GM12874 (cell line): ENCODE measurements around the gene ACOD1.

Source experiments
- TF ChIP-seq, protein P1 (sequence below): IDR thresholded peaks from 2 replicates; pipeline ENCODE4 v1.5.1; 2011; ENCODE audit warnings: low read depth, mild to moderate bottlenecking, control low read depth, low read length, moderate library complexity; ENCODE audit not compliant: insufficient read depth

The ACOD1 gene

DNA sequence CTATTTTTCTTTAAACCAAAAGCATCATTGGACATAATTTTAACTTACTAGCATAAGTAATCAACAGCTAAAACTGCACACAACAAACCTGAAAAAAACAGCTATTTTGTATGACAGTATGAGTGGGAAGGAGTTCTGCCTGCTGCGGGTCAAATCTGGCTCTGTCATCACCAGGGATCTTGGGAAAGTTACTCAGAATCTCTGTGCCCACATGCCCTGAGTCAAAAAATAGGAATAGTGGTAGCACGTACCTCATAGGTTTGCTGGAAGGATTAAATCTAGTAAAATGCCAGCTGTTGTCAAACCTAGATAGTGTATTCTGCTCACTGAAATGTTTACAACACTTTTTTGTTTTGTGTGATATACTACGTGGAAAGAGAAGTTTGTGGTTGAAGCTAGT is 44.7 kb downstream of the ACOD1 start:
- TF ChIP-seq, protein P1, sequence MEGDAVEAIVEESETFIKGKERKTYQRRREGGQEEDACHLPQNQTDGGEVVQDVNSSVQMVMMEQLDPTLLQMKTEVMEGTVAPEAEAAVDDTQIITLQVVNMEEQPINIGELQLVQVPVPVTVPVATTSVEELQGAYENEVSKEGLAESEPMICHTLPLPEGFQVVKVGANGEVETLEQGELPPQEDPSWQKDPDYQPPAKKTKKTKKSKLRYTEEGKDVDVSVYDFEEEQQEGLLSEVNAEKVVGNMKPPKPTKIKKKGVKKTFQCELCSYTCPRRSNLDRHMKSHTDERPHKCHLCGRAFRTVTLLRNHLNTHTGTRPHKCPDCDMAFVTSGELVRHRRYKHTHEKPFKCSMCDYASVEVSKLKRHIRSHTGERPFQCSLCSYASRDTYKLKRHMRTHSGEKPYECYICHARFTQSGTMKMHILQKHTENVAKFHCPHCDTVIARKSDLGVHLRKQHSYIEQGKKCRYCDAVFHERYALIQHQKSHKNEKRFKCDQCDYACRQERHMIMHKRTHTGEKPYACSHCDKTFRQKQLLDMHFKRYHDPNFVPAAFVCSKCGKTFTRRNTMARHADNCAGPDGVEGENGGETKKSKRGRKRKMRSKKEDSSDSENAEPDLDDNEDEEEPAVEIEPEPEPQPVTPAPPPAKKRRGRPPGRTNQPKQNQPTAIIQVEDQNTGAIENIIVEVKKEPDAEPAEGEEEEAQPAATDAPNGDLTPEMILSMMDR: no peak

DNA sequence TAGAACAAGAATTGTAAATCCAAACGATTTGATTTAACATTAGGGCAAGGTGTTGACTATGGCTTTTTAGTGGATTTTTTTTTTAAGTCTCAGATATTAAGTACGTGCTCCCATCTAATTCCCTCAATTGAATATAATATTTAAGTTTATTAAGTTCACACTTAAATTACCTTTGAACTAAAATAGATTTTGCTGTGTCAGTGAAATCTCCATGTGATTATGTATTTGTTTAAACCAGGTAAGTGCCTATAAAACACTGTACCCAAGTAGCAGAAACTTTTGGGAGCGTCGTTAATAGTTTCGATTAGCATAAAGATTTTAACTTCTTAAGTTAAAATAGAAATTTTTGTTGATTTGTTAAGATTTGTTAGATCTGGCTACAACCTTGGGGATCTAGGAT is 45.2 kb downstream of the ACOD1 start:
- TF ChIP-seq, protein P1: no peak

DNA sequence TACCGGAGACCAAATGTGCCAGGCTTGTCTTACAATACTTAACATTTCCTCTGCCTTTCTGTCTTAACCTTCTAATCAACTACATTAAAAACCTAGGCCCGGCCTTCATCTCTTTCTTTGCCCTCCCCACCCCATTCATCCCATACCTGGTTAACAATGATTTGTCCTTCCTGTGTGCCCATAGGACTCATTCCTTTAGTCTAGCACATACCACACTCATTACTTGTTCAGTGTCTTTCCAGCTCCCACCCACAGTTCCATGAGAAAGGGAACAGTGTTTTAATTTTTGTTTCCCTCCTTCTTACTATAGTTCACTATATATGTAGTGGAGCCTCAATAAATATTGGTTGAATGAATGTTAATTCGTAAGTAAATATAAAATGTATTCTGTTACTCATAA is 46.0 kb downstream of the ACOD1 start:
- TF ChIP-seq, protein P1: no peak

DNA sequence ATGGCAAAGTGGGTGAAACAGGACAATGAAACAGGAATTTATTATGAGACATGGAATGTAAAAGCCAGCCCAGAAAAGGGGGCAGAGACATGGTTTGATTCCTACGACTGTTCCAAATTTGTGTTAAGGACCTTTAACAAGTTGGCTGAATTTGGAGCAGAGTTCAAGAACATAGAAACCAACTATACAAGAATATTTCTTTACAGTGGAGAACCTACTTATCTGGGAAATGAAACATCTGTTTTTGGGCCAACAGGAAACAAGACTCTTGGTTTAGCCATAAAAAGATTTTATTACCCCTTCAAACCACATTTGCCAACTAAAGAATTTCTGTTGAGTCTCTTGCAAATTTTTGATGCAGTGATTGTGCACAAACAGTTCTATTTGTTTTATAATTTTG is 52.2 kb downstream of the ACOD1 start:
- TF ChIP-seq, protein P1: no peak

DNA sequence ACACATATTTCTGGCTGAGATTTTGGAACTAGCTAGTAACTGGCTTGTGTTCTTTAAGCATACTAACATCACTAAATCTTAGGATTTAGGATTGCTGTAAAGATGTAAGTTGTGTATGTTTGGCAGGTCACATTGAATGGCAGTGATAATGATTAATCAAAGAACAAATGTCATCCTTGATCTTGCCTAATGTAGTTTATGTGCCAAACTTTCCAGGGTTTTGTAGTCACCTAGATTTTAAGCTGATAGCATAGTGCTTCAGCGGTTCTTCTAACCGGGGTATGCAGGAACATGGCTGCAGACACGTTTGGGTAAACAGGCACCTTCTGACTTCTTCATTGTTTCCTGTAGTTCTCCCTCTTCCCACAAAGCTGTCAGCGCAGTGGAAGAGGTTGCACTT is 53.2 kb downstream of the ACOD1 start:
- TF ChIP-seq, protein P1: no peak

DNA sequence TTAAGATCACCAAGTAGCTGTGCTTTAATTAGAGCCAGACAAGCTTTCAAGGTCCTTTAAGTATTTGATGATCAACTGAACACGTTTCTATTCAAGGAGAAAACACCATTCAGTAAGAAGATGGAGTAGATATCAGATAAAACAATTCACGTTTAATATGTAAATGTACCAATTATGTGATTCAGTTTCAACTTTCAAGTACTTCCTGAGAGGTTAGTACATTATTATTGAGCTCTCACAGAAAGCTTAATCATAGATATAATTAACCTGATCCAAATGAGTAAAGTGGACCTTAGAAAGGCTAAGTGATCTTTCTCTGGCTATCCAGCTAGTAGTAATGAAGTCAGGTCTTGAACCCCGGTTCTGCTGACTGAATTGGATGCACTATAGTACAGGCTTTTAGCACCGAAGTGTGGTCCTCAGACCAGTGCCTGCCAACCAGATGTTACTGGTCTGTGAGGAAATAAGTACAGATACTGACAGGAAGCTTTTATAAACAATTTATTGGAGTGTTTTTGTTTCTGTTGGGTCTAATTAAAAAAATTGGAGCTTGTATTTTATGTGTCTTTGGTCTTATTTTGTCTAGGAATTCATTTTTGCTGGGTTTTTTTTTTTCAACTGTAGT is 53.8 kb downstream of the ACOD1 start:
- TF ChIP-seq, protein P1: no peak

DNA sequence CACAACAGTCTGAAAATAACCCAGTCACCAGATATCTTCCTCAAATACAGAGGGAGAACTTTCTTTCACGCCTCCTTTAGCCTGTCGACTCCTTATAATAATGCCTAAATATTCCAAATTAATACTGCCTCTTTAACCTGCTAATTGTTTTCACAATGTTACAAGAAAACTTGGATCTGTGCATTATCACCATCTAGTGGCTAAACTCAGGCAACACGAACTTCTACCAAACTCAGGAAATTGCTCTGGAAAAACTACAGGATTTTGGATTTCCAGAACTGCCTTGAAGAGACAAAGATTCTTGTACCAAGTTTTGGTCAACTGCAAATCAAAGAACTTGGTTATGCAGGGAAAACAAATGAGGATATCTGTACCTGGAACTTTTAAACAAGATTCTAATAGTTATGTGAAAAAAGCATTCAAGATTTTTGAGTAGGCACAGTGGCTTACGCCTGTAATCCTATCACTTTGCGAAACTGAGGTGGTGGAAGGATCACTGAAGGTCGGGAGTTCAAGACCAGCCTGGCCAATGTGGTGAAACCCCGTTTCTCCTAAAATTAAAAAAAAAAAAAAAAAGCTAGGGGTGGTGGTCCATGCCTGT is 54.4 kb downstream of the ACOD1 start:
- TF ChIP-seq, protein P1: peak; percentile 46; the same call in 1 of the 2 replicates
